Stimulated activated CD4-positive, alpha-beta T cell treated with anti-CD3 and anti-CD28 coated beads, TNF-alpha, amount 100 ng/mL, for 48 hours (primary cell): ENCODE data around the gene RNF207.

ENCODE experiments used
- DNase-seq, 3 donors: peaks; one replicate each; pipeline ENCODE4 v3.0.0-alpha.2; 2020; ENCODE audit warnings: low read depth in 3 of 3

RNF207 gene

DNA sequence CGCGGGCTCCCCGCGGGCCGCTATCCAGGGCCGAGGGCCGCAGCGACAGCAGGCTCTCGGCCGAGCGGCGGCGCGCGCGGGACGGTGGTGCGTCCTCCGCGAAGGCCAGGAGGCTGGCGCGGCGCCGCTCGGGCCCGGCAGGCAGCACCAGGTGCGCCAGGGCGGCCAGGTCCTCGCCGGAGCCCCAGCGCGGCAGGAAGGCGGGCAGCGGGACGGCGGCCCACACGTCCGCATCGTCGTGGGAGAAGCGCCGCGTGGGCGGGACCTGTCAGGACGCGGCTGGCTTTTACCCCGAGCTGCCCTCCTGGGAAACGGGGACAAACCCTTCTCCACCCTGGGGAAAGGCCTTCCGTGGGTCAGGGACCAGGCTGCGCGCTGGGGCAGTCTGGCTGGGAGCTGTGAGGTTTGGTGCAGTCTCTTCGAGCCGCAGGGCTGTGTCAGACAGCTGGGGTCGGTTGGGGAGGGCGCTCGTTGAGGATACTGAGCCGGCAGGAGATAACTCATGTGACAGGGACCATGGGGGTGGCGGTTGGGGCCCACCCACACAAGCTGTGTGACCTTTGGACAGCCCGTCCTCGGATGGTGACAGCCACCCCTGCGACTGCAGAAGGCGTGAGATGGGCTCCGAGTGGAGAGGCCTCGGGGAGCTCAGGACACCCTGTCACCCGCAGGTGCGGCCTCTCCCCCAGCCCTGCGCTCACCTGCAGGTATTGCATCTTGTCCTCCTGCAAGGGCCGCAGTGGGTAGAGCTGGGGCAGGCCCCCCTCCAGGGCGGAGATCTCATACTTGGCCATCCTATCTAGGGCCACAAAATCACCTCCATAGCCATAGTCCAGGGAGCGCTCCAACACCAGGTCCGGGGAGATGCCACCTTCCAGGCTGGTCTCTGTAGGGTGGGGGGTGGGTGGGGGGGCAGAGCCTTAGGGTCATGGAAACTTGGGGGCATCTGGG lies 44.1 kb downstream of the RNF207 start:
- no peak for DNase-seq

DNA sequence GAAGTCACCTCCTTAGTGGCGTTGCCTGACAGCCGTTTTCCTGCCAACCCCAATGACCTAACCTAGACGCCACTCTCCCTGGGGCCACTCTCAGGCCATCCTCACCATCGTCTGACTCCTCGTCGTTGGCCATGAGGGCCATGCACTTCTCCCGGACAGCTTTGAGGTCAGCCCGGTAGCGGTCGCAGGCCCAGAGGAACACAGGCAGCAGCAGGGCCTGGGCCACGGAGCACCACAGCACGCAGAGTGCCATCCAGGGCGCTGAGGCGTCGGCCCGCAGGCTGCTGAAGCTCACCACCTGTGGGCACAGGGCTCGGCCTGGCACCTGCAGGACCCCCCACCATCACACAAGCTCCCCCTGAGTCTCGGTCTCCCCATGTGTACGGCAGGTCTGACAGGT lies 45.3 kb downstream of the RNF207 start:
- no peak for DNase-seq

DNA sequence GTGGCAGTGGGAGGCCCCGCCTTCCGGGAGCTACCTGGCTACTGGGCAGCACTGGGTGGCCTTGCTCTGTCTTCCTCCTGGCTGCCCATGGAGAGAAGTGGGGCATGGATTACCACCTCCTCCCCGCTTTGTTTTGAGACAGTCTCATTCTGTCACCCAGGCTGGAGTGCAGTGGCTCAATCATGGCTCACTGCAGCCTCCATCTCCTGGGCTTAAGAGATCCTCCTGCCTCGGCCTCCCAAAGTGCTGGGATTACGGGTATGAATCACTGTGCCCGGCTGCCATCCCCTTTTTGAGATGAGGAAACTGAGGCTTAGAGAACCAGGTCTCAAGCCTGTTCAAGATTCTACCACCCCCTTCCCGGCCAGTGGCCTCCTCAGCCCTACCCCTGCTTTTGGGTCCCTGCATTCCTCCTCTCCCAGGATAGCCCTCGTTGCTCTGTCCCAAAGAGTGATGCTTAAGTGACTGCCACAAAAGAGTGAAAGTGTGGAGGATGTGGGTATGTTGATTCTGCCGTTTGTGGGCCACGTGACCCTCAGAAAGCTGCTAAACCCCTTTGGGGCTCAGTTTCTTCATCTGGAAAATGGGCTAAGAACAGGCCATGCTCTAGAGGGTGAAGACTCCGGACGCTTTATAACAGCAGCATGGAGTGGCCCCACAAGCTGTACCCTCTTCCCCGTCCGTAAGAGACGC lies 45.9 kb downstream of the RNF207 start:
- no peak for DNase-seq

DNA sequence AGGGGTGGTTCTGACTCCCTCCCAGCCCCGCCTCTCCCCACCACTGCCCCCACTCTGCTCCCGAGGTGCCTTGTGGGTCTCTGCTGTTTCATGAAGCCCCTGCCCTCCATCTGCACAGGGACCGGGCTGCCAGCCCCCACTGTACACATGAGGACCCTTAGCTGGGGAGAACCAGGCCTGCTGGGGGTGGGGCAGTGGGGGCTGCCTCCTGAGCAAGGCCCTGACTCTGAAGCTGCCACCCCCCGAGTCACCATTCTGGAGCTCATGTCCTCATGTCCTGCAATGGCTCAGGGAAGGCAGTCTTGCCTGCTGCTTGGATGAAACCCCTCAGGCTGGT lies 46.4 kb downstream of the RNF207 start:
- no peak for DNase-seq

DNA sequence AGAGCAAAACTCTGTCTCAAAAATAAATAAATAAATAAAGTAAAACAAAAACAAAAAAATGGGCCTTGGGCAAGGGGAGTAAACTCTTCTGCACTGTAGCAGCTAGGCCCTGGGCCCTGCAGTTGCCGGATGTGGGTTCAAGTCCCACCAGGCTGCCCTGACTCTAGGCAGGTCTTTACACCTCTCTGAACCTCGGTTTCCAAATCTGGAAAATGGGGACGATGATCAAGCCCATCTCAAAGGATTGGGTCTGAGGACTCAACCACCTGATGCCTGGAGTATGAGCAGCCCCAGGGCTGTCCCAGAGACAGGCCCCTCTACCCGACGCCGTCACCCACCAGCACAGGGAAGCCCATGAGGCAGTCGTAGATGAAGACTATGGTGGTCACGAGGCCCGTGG lies 47.5 kb downstream of the RNF207 start:
- DNase-seq = no peak

DNA sequence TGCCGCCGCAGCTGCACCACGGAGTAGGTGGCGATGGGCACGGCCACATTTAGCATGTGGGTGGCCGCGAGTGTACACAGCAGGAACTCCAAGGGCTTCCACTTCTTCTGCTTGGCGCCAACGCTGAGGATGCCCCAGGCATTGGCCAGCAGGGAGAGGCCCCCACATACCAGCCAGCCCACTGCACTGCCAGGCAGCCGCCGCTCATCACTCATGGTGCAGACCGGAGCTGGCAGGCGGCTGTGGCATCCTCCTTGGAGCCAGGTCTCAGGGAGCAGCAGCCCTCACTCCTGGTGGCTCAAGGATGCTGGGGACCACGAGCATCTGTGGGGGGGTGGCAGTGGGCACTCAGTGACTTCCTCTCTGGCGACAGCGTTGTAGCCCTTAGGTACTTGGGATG lies 48.8 kb downstream of the RNF207 start:
- no peak for DNase-seq

DNA sequence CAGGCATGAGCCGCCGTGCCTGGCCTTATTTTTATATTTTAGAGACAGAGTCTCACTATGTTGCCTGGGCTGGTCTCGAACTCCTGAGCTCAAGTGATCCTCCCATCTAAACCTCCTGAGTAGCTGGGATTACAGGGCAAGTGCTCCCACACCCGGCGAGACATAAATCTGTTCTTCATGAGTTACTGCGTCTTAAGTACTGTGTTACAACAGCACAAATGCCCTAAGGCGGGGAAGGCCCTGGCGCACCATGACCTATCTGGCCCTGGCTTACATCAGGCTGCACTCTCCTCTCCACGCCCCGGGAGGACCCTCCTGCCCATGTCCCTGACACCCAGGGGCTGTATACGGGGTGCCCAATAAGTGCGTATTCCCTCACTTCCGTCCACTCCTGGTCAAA lies 50.7 kb downstream of the RNF207 start:
- DNase-seq = no peak

DNA sequence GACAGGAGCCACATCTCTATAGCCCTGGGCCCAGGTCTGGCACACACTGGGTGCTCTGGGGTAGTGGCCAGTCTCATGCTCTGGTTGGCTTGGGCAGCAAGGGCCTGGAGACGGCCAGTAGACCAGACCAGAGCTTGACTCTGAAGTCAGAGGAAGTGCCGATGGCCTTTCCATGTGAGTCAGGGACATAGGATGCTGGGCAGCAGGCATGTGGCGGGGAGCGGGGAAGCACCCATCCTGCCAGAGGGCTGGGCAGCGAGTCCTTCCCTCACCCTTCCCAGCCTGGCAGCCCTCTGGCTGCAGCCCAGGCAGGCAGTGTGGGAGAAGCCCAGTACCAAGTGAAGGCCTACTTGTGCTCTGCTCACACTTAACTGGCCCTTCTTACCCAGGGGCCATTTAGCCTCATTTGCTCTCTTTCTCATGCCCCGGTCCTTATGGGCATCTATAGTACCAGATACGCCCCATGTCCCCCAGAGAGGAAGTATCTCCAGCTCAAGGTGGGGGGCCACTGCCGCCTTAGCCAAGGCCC lies 51.7 kb downstream of the RNF207 start:
- no peak for DNase-seq

DNA sequence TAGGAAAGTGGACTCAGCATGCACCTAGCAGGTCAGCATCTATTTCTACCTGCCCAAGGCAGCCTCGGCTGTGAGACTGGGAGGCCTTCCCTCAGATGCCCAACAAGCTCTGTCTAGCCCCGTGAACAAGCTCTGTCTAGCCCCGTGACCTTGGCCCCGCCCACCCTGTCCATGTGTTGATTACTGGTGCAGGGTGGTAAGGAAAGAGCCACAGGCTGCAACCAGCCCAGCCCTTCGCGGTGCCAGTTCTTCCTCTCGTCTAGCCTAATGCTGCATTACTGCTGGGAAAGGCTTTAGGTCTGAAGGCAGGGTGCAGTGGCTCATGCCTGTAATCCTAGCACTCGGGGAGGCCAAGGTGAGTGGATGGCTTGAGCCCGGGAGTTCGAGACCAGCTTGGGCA lies 52.8 kb downstream of the RNF207 start:
- DNase-seq = no peak

DNA sequence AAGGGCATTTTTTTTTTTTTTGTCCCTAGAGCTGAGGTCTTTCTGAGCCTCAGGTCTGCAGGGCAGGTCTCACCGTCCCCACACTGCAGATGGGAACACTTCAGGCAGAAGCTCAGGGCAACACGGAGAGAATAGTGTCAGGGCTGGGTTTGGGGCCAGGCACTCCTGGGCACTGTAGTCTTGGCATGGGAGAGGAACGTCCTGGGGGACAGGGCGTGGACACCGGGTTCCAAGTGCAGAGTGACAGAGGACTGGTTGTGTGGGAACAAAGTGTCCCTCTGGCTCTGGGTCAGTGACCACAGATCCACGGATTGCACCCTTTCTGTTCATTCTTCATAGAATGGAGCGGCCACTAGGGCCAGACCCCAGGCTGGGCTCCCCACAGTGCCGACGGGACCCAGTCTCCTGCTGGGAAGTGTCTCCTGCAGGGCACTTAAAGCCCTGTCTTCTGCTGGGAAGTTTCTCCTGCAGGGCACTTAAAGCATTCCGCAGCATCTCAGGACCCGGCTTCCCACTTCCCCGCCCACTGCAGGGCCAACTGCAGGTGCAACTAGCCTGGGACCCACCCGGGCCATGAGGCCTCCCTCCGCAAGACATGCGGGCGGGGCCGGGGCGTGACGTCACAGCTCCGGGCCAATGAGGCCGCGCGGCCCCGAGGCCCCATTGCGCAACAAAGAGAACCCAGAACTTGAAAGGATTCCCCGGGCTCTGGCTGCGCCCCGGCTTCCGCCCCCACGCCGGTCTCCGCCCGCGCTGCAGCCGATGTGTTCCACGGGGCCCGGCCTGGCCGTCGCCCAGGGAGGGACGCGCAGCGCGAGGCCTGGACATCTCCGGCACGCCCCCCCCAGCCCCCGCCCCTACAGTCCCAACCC lies 53.8 kb downstream of the RNF207 start:
- peak; percentile 34 to 72 (median 41) for DNase-seq

DNA sequence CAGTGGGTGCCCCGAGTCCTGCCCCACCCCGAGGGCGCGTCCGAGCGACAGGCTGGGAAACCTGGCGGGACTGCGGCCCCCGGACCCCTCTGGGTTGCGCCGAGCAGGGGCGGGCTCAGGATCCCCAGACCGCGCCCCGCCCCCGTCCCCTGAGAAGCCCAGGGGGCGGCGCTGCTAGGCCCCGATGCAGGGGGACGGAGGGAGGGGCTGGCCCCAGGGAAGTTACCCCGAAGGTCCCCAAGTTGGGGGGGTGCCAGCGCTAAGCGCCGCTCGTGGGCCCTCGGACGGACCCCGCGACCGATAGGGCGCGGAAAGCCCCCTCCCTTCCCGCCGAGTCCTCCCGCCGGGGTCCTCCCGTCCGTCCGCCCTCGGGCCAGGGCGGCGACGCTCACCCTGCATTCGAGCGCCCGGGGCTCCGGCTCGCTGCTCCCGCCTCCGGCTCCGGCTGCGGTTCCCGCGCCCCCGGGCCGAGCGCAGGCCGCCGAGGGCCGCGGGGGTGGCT lies 54.6 kb downstream of the RNF207 start:
- no peak for DNase-seq

DNA sequence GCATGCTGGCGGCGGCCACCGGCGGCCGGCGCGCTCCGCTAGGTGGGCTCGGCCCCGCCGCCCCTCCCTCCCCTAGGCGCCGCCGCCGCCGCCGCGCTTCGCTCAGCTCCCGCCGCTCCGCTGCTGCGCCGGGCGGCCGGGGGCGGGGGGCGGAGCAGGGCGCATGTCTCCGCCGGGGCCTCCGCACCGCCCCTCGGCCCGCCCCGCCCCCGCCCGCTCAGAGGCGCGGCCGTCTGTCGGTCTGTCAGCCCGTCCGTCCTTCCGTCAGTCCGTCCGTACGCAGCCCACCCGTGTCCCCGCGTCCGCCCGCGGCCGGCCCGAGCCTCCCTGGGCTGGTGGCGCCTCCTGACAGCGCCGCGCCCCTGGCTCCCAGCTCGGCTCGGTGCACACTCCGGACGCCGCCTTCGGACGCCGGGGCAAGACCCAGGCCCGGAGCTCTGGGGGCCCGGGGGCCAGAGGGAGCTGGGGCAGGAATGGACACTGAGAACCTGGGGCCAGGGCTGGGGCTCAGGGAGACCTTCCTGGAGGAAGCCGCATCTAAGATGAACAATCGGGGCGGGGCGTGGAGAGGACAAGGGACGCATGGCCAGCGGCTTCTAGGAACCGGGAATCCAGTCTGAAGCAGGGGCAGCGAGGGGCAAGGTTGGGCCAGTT lies 55.2 kb downstream of the RNF207 start, which contains the start of gene GPR153:
TSS of gene GPR153 (minus strand) at position 138 of the 654 bp plus-strand sequence. CDS start 6,193 bp downstream, outside the sequence.
- DNase-seq = no peak

DNA sequence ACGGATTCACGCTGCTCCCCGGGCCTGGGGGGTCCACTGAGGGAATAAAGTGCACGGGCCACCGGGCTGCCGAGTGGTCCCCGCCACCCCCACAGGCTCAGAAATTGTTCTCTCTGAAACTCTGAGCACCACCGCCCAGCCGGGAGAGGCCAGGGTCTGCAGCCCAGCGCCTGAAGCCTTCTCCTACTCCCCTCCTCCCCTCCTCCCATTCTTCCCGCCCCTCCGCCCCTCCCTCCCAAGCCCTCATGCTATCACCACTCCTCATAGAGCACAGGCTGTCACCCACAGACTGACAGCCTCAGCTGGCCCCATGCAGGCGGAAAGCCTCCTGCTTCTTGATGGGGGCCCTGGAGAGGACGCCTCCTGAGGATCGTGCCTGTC lies 55.7 kb downstream of the RNF207 start:
- no peak for DNase-seq

DNA sequence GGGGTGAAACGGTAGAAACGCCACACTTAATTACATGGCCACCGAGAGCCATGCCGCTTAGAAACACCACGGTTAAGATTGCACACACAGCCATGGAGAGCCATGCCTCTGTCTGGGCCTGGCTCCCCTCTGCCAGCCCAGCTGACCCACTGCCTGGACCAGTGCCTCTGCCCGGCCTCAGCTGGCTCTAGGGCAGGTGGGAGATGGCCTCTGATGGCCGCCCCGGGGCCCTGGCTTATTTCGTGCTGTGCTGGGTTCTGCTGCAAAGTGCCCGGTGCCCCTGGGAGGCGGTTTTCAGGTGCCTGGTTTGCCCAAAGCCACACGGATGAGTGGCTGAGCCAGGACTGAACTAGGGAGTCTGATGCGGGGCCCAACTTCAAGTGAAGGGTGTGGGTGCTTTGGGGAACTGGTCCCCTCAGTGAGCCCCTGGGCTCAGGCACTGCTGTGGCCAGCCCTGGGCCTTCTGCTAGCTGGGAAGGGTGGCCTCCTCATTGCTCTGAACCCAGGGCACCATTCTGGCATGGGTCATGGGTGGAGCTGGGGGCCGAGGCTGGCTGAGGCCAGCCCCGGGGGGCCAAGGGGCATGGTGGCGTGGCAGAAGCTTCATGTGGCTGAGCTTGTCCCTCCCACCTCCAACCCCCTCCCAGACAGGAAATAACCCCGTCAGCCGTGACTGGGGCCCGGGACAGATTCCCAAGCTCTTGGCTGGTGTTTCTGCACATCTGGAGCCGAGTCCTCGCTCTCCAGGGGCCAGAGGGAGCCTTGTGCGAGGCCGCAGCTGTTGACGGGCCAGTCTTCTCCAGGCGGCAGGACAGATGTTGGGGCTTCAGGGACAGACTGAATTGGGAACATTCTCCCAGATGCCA lies 56.9 kb downstream of the RNF207 start:
- DNase-seq = no peak

DNA sequence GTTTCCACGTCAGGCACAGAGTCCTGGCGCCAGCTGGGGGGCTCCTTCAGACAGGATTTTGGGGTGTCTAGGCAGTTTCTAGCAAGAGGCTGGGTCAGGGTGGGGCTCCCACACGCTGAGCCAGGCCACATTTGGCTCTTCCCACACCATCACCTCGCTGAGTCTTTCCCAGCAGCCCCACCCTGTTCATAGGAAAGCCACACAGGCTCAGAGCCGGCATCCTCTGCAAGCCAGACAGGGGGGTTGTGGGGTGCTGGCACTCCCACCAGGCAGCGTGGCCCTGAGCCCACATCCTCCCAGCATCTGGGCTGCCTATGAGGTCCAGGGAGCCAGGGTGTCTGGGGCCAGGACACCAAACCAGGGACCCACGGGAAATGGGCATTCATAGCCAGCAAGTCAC lies 57.8 kb downstream of the RNF207 start:
- DNase-seq = no peak

DNA sequence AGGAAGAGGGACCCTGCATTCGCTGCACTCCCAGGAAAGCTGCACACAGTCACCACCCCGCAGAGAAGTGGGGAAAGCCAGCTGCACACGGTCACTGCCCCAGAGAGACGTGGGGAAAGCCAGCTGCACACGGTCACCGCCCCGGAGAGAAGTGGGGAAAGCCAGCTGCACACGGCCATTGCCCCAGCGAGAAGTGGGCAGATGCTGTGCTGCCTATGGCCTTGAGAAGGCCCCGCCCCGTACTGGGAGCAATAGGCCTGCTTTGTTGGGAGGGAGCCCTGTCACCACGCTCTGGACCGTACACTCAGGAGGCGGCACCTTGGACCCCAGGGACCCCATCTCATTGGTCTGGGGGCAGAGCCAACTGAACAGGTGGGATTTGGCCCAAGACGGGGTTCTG lies 59.2 kb downstream of the RNF207 start:
- DNase-seq = no peak

DNA sequence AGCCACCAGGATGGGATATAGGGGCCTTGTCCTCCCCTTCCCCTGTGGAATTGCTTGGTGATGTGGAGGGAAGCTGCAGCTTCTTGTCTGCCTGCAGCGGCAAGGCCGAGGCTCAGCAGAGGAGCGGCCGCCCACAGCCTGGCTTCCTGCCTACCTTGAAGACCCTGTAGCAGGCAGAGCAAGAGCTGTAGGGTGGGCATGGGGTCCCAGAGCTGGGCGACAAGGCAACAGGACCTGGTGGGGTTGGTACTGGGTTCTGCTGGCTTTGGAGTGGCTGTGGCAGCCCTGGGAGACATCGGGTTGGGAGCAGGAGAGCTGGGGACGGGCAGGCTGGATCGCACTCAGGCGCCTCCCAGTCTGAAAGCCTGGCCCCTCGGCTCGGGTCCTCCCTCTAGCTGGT lies 60.7 kb downstream of the RNF207 start:
- DNase-seq = no peak

DNA sequence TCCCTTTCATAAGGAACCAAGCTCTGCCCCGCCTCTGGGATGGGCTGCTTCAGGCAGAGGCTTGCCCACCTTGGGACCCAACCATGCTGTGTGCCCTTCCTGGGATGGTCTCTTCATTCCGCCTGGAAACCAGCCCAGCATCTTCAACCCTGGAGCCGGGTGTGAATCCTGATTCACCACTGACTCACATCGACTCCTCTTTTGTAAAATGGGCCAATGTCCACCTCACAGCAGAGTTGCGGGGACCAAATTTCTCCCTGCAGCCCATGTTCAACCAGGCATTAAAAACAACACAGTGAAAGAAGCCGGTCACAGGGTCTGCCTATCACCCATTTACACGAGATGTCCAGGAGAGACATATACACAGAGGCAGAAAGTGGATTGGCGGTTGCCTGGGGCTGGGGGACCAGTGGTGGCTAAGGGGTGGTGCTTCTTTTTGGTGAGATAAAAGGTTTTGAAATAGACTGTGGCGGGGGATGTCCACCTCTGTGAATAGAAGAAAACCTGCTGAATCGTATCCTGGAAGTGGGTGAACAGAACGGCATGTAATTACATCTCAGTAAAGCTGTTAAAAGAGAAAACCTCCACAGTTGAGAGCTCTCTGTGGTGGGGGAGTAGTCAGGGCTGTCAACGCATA lies 61.9 kb downstream of the RNF207 start:
- DNase-seq = no peak

DNA sequence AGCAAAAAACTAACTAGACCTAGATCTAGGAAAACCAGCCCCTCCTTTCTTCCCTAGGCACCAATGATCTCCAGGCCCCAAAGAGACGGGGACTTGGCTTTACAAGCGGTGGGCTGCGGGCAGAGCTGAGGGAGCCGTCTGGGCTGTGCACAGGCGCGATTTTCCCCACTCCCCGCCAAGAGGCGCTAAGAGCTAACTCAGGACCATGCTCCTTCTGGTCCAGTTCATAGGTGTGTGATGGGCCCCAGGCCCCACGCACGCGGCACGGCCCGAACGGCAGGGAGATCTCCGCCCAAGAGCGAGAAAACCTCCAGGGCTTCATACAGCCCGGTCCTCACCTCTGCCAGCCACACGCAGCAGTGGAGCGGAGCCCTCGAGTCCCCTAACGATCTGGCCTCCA lies 62.5 kb downstream of the RNF207 start:
- DNase-seq = no peak

DNA sequence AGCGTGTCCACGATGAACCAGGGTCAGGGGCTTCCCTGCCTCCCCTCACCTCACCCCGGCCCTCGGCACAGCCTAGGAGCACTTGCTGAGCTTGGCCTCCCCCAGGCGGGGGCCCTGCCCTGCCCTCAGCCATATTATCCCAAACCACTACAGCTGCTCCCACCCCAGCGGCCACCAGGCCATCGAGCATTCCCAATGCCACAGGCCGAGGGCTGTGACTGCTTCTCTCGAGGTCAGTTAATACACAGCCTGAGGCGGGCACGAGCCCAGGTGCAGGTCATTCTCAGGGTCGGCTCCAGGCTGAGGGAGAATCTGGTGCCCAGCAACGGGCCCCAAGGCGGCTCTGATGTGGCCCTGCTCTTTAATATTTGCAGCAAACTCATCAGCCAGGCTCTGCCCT lies 63.4 kb downstream of the RNF207 start:
- DNase-seq = no peak
